GM21717 (cell line): ENCODE data around the gene HDAC10.

Experiments used
- ATAC-seq: cut with Tn5 transposase; IDR thresholded peaks from one replicate; pipeline ENCODE4 v1.9.1; 2021; ENCODE audit warnings: mild to moderate bottlenecking, moderate library complexity; ENCODE audit not compliant: unreplicated experiment

The HDAC10 gene

GRCh38 chr22:50219800-50220602 lies 31.1 kb downstream of the HDAC10 start:
- no peak for ATAC-seq

GRCh38 chr22:50218996-50219727 lies 31.9 kb downstream of the HDAC10 start:
- no peak for ATAC-seq

GRCh38 chr22:50218153-50218995 lies 32.7 kb downstream of the HDAC10 start:
- ATAC-seq: no peak

GRCh38 chr22:50217543-50218152 lies 33.4 kb downstream of the HDAC10 start:
- ATAC-seq: no peak

GRCh38 chr22:50216684-50217520 lies 34.2 kb downstream of the HDAC10 start:
- no peak for ATAC-seq

- no peak for ATAC-seq
Observed at GRCh38 chr22:50216055-50216683, 34.9 kb downstream of the HDAC10 start.

- no peak for ATAC-seq
Observed at GRCh38 chr22:50215297-50216054, 35.6 kb downstream of the HDAC10 start.

GRCh38 chr22:50213263-50213662 lies 37.8 kb downstream of the HDAC10 start:
- ATAC-seq: no peak

GRCh38 chr22:50211147-50211546 lies 39.9 kb downstream of the HDAC10 start:
- ATAC-seq: no peak

GRCh38 chr22:50210378-50211139 lies 40.5 kb downstream of the HDAC10 start:
- no peak for ATAC-seq

GRCh38 chr22:50209893-50210292 lies 41.2 kb downstream of the HDAC10 start:
- no peak for ATAC-seq

- no peak for ATAC-seq
Observed at GRCh38 chr22:50208939-50209892, 41.8 kb downstream of the HDAC10 start.

- ATAC-seq: no peak
Observed at GRCh38 chr22:50208430-50208938, 42.6 kb downstream of the HDAC10 start.

GRCh38 chr22:50207383-50208140 lies 43.5 kb downstream of the HDAC10 start:
- ATAC-seq: no peak

GRCh38 chr22:50206599-50206998 lies 44.5 kb downstream of the HDAC10 start:
- no peak for ATAC-seq
